Nephron (organoid): Measurements from ENCODE around the gene REPS2.

Experiments used
- H3K27ac Mint-ChIP-seq, 3 experiments: 2 replicates each; pipeline ENCODE4 v1.8.0; 2020; ENCODE audit warnings: mixed read lengths in 3 of 3, mild to moderate bottlenecking in 2 of 3, moderate library complexity in 1 of 3
- H3K27me3 Mint-ChIP-seq: 2 replicates; pipeline ENCODE4 v1.8.0; 2021; ENCODE audit warnings: low read depth, mild to moderate bottlenecking, moderate library complexity, mixed read lengths
- H3K36me3 Mint-ChIP-seq: 2 replicates; pipeline ENCODE4 v1.8.0; 2020; ENCODE audit warnings: low read depth, mixed read lengths
- H3K4me1 Mint-ChIP-seq: 2 replicates; pipeline ENCODE4 v1.8.0; 2020; ENCODE audit warnings: mixed read lengths
- H3K4me3 Mint-ChIP-seq, 3 experiments: 2 replicates each; pipeline ENCODE4 v1.8.0; 2020; ENCODE audit warnings: mild to moderate bottlenecking in 3 of 3, mixed read lengths in 3 of 3, moderate library complexity in 2 of 3
- H3K9me3 Mint-ChIP-seq: 2 replicates; pipeline ENCODE4 v1.8.0; 2020; ENCODE audit warnings: mixed read lengths
- TF ChIP-seq, protein P1 (sequence below), 3 experiments: fragments of 200-600 bp; sonication (generic); IDR thresholded peaks; one replicate each; pipeline ENCODE4 v1.5.0; 2021; ENCODE audit warnings: antibody characterized with exemption in 3 of 3; ENCODE audit not compliant: unreplicated experiment in 3 of 3

REPS2 gene

GRCh38 chrX:17038277-17038676 is 91.8 kb downstream of the REPS2 start:
- Mint-ChIP-seq H3K36me3 (no peaks in the 10 kb centered on the region), H3K27ac (peak overlapping the region; percentile 84 to 93 (median 87)), H3K4me3 (peak overlapping the region in 1 of 3 experiments; percentile 20), H3K27me3 (no peaks in the 10 kb centered on the region), H3K4me1 (peaks cover 69% of the 10 kb centered on the region), H3K9me3 (no peaks in the 10 kb centered on the region)
- TF ChIP-seq, protein P1, sequence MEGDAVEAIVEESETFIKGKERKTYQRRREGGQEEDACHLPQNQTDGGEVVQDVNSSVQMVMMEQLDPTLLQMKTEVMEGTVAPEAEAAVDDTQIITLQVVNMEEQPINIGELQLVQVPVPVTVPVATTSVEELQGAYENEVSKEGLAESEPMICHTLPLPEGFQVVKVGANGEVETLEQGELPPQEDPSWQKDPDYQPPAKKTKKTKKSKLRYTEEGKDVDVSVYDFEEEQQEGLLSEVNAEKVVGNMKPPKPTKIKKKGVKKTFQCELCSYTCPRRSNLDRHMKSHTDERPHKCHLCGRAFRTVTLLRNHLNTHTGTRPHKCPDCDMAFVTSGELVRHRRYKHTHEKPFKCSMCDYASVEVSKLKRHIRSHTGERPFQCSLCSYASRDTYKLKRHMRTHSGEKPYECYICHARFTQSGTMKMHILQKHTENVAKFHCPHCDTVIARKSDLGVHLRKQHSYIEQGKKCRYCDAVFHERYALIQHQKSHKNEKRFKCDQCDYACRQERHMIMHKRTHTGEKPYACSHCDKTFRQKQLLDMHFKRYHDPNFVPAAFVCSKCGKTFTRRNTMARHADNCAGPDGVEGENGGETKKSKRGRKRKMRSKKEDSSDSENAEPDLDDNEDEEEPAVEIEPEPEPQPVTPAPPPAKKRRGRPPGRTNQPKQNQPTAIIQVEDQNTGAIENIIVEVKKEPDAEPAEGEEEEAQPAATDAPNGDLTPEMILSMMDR (IDR thresholded peaks at IDR 0.05; ENCODE audit: unreplicated experiment in 3 of 3): no peak

- peaks cover 69% of the 10 kb centered on the region for H3K4me1 Mint-ChIP-seq
- H3K27ac Mint-ChIP-seq: peak overlapping the region; percentile 84 to 93 (median 87)
- TF ChIP-seq, protein P1 (IDR thresholded peaks at IDR 0.05; ENCODE audit: unreplicated experiment in 3 of 3): no peak
- peak overlapping the region in 1 of 3 experiments; percentile 20 for H3K4me3 Mint-ChIP-seq
- no peaks in the 10 kb centered on the region for H3K9me3 Mint-ChIP-seq
- no peaks in the 10 kb centered on the region for H3K27me3 Mint-ChIP-seq
- H3K36me3 Mint-ChIP-seq: no peaks in the 10 kb centered on the region
Observed at GRCh38 chrX:17038681-17039161, 92.3 kb downstream of the REPS2 start.

- H3K27ac Mint-ChIP-seq: peak overlapping the region; percentile 84 to 93 (median 87)
Observed at GRCh38 chrX:17039826-17040225, 93.4 kb downstream of the REPS2 start.

DNA sequence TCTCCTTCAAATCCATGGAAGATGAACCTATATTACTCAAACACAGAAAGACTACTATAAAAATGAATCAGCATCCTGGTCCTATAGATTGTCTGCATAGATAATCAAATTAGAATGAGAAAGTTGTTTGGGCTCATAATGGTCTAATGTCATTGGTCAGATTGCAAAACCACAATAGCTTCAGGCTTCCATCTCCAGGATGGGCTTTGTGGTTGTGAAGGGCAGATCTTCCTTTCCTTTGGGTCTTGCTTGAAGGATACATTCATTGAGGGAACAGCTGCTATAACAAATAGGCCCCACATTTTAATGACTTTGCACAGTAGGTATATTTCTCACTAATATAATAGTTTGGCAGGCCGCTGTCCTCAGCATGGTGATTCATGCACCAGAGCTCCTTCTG is 94.3 kb downstream of the REPS2 start:
- Mint-ChIP-seq H3K4me3 (no peak overlapping the region), H3K27me3 (no peaks in the 10 kb centered on the region), H3K4me1 (peaks cover 83% of the 10 kb centered on the region), H3K27ac (peak overlapping the region in 2 of 3 experiments; percentile 87 to 93), H3K9me3 (no peaks in the 10 kb centered on the region), H3K36me3 (no peaks in the 10 kb centered on the region)
- TF ChIP-seq, protein P1 (IDR thresholded peaks at IDR 0.05; ENCODE audit: unreplicated experiment in 3 of 3): no peak

More at GRCh38 chrX:17039826-17040225, 93.4 kb downstream of the REPS2 start:
- TF ChIP-seq, protein P1 (IDR thresholded peaks at IDR 0.05; ENCODE audit: unreplicated experiment in 3 of 3): no peak
- Mint-ChIP-seq H3K4me1 (peaks cover 77% of the 10 kb centered on the region), H3K9me3 (no peaks in the 10 kb centered on the region), H3K27me3 (no peaks in the 10 kb centered on the region), H3K4me3 (no peak overlapping the region), H3K36me3 (no peaks in the 10 kb centered on the region)

GRCh38 chrX:17042037-17042436 is 95.6 kb downstream of the REPS2 start:
- H3K9me3 Mint-ChIP-seq: no peaks in the 10 kb centered on the region
- H3K27me3 Mint-ChIP-seq: no peaks in the 10 kb centered on the region
- no peaks in the 10 kb centered on the region for H3K36me3 Mint-ChIP-seq
- peak overlapping the region; percentile 62 to 87 (median 81) for H3K27ac Mint-ChIP-seq
- peaks cover 80% of the 10 kb centered on the region for H3K4me1 Mint-ChIP-seq
- no peak overlapping the region for H3K4me3 Mint-ChIP-seq
- TF ChIP-seq, protein P1 (IDR thresholded peaks at IDR 0.05; ENCODE audit: unreplicated experiment in 3 of 3): no peak

- Mint-ChIP-seq H3K36me3 (no peaks in the 10 kb centered on the region), H3K4me3 (no peak overlapping the region), H3K4me1 (peaks cover 44% of the 10 kb centered on the region), H3K9me3 (no peaks in the 10 kb centered on the region), H3K27me3 (no peaks in the 10 kb centered on the region), H3K27ac (peak overlapping the region in 2 of 3 experiments; percentile 58 to 64)
- TF ChIP-seq, protein P1 (IDR thresholded peaks at IDR 0.05; ENCODE audit: unreplicated experiment in 3 of 3): peak; percentile 70 to 77 (median 73)
Observed at GRCh38 chrX:17046478-17047097, 100.1 kb downstream of the REPS2 start.
